Activated T-helper 1 cell treated with anti-CD3 and anti-CD28 coated beads, Interleukin-12 subunit alpha, Interleukin-12 subunit beta, Interleukin-2, Interleukin-4 antibody, amounts not matched to agents 30 ng/mL and 10 ng/mL and 1 ng/mL, durations not matched to agents 14 hours and 24 hours and 36 hours (primary cell): ENCODE measurements around the gene FPGS. TPM values are rescaled to one million over a fixed set of nuclear protein-coding genes. Genes with fewer than 3 reads are reported as not detected.

Experiments
- DNase-seq: peaks from one replicate; pipeline ENCODE4 v3.0.0; 2021; ENCODE audit warnings: low spot score
- H3K27ac Mint-ChIP-seq: one replicate; pipeline ENCODE4 v1.8.0; 2021; ENCODE audit warnings: mild to moderate bottlenecking, mixed read lengths
- H3K27me3 Mint-ChIP-seq: one replicate; pipeline ENCODE4 v1.8.0; 2022; ENCODE audit warnings: mild to moderate bottlenecking, moderate library complexity, mixed read lengths; ENCODE audit not compliant: insufficient read depth
- H3K36me3 Mint-ChIP-seq: one replicate; pipeline ENCODE4 v1.8.0; 2021; ENCODE audit warnings: low read depth, mixed read lengths
- H3K4me1 Mint-ChIP-seq: one replicate; pipeline ENCODE4 v1.8.0; 2021; ENCODE audit warnings: low read depth, mixed read lengths
- H3K4me3 Mint-ChIP-seq: one replicate; pipeline ENCODE4 v1.8.0; 2021; ENCODE audit warnings: mild to moderate bottlenecking, moderate library complexity, mixed read lengths
- H3K9me3 Mint-ChIP-seq: one replicate; pipeline ENCODE4 v1.8.0; 2021; ENCODE audit warnings: mixed read lengths
- intact Hi-C: fragments of 100-400 bp; cut with micrococcal nuclease; formaldehyde crosslinking; loops from one replicate; pipeline ENCODE4 v1.15.1; 2024
- total RNA-seq: library from RNA; stranded (reverse); gene quantifications from 2 replicates; pipeline ENCODE4 v1.2.3, GENCODE V29; 2022

FPGS gene
- total RNA-seq, 1 donor from 2014 or later = 130 TPM

DNA sequence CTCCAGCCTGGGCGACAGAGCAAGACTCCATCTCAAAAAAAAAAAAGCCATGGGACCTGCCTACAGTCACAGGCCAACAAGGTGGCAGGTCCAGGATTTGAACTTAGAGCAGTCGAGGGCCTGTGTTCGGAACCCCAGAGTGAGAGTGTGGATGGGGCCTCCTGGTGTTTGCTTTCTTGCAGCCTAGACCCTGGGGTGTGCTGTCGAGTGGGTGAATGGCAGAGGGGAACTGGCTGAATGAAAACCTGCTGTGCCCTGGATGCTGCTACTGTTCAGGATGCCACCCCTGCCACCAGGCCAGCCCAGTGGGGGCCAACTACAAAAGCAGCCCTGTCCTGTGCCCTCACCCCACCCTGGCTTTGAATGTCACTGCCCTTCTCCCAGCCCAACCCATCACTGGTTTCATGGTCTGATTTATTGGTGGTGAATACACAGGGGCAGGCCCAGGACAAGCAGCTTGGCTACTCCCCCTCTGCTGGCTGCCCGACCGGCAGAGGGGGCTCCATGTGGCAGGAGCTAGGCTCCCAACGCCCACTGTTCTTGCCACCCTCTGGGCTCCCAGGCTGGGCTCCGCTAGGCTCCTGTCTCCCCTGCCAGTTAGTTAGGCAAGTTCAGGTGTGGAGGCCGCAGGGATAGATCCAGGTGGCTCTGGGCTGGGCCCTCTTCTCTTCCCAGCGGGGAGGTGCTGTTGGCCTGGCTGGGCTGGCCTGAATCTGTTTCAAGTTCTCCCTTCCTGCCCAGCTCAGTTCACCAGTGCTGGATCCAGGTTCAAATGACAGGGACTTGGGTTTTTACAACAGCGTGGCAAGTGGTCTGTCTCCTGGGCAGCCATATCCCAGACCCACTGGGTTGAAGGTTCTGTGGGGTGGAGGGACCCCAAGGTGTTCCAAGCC lies 12.2 kb downstream of the FPGS start:
- H3K4me1 Mint-ChIP-seq = no peaks in the 10 kb centered on the region
- no peaks in the 10 kb centered on the region for H3K9me3 Mint-ChIP-seq
- H3K27me3 Mint-ChIP-seq = no peaks in the 10 kb centered on the region
- H3K27ac Mint-ChIP-seq = no peak overlapping the region
- no peak overlapping the region for H3K4me3 Mint-ChIP-seq
- DNase-seq = no peak
- peaks cover 16% of the 10 kb centered on the region for H3K36me3 Mint-ChIP-seq
- intact Hi-C loops = no loop called here

GRCh38 chr9:127815512-127816361 lies 13.1 kb downstream of the FPGS start:
- Mint-ChIP-seq H3K9me3 (no peaks in the 10 kb centered on the region), H3K4me1 (no peaks in the 10 kb centered on the region), H3K4me3 (no peak overlapping the region), H3K27ac (no peak overlapping the region), H3K27me3 (no peaks in the 10 kb centered on the region), H3K36me3 (peaks cover 14% of the 10 kb centered on the region)
- intact Hi-C loops = no loop called here
- DNase-seq = no peak

DNA sequence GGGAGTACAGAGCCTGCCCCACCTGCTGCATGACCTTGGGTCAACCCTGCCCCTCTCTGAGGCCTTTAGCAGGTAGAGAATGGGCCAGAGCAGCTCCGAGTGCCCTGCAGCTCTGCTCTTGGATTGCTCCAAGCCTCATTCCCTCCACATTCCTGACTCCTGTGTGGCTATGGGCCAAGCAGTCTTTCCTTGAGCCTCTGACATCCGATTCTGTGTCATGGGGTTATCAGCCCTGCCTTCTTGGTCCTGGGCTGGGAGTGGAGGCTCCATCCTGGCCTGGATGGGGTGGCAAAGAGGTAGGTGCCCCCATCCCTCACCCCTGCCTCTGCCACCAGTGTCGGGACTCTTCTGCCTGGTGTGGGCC lies 13.7 kb downstream of the FPGS start:
- Mint-ChIP-seq H3K9me3 (no peaks in the 10 kb centered on the region), H3K4me3 (no peak overlapping the region)

DNA sequence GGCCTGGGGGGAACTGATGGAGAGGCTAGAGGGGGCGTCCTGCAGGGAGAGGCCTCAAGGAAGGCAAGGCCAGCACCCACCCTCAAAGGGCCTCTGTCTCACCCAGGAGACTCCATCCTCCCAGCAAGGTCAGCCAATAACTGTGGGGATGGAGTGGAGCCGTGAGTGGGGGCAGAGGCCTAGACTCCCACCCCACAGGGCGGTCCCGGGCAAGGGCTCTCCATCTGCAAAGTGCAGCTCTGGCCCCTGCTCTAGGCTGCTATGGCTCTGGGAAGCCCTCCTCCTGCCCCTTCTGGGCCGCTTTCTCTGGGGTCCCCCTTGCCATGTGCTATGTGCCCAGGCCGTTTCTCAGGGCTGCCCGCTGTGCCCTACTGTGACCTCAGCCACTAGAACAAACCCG lies 14.0 kb downstream of the FPGS start:
- Mint-ChIP-seq H3K27me3 (no peaks in the 10 kb centered on the region), H3K4me3 (no peak overlapping the region), H3K27ac (no peak overlapping the region), H3K36me3 (peaks cover 15% of the 10 kb centered on the region), H3K9me3 (no peaks in the 10 kb centered on the region), H3K4me1 (no peaks in the 10 kb centered on the region)
- DNase-seq = no peak
- intact Hi-C loops = no loop called here

More for the DNA sequence above, 13.7 kb downstream of the FPGS start:
- intact Hi-C loops = no loop called here
- no peak for DNase-seq
- H3K36me3 Mint-ChIP-seq = peaks cover 16% of the 10 kb centered on the region
- H3K27ac Mint-ChIP-seq = no peak overlapping the region
- H3K4me1 Mint-ChIP-seq = no peaks in the 10 kb centered on the region
- H3K27me3 Mint-ChIP-seq = no peaks in the 10 kb centered on the region

- H3K36me3 Mint-ChIP-seq = peaks cover 14% of the 10 kb centered on the region
- no peaks in the 10 kb centered on the region for H3K27me3 Mint-ChIP-seq
- intact Hi-C loops = no loop called here
- no peak overlapping the region for H3K4me3 Mint-ChIP-seq
- H3K9me3 Mint-ChIP-seq = no peaks in the 10 kb centered on the region
- no peak for DNase-seq
- H3K4me1 Mint-ChIP-seq = no peaks in the 10 kb centered on the region
- H3K27ac Mint-ChIP-seq = no peak overlapping the region
Measured at GRCh38 chr9:127817881-127818434, 15.3 kb downstream of the FPGS start.

- Mint-ChIP-seq H3K9me3 (no peaks in the 10 kb centered on the region), H3K27me3 (no peaks in the 10 kb centered on the region)
- intact Hi-C loops = no loop called here
Measured at GRCh38 chr9:127818574-127818973, 15.9 kb downstream of the FPGS start.

DNA sequence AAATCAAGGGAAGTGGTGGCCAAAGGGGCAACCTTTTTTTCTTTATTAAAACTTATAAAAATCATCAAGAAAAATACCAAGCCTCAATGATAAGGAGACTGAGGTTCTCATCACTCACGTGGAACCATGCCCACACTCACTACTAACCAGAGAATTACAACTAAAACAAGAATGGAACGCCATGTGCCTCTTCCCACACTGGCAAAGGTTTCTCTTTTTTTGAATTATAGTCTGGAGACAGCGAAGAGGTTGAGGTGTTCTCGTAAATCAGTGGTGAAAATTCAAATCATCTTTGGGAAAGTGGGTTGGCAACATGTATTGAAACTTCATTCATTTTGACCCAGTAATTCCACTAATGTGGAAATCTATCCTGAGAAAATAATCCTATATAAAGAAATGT lies 19.4 kb downstream of the FPGS start:
- H3K4me1 Mint-ChIP-seq = no peaks in the 10 kb centered on the region
- H3K9me3 Mint-ChIP-seq = no peaks in the 10 kb centered on the region
- H3K27me3 Mint-ChIP-seq = no peaks in the 10 kb centered on the region
- no peak overlapping the region for H3K27ac Mint-ChIP-seq
- H3K36me3 Mint-ChIP-seq = peaks cover 17% of the 10 kb centered on the region
- no peak overlapping the region for H3K4me3 Mint-ChIP-seq
- no peak for DNase-seq
- intact Hi-C loops = no loop called here

More at GRCh38 chr9:127818574-127818973, 15.9 kb downstream of the FPGS start:
- Mint-ChIP-seq H3K36me3 (peaks cover 14% of the 10 kb centered on the region), H3K27ac (no peak overlapping the region), H3K4me3 (no peak overlapping the region), H3K4me1 (no peaks in the 10 kb centered on the region)
- DNase-seq = no peak

GRCh38 chr9:127825319-127826051 lies 22.8 kb downstream of the FPGS start:
- H3K27me3 Mint-ChIP-seq = no peaks in the 10 kb centered on the region
- peaks cover 6% of the 10 kb centered on the region for H3K36me3 Mint-ChIP-seq
- H3K9me3 Mint-ChIP-seq = no peaks in the 10 kb centered on the region
- no peaks in the 10 kb centered on the region for H3K4me1 Mint-ChIP-seq
- no peak overlapping the region for H3K4me3 Mint-ChIP-seq
- intact Hi-C loops = no loop called here
- no peak for DNase-seq
- no peak overlapping the region for H3K27ac Mint-ChIP-seq

DNA sequence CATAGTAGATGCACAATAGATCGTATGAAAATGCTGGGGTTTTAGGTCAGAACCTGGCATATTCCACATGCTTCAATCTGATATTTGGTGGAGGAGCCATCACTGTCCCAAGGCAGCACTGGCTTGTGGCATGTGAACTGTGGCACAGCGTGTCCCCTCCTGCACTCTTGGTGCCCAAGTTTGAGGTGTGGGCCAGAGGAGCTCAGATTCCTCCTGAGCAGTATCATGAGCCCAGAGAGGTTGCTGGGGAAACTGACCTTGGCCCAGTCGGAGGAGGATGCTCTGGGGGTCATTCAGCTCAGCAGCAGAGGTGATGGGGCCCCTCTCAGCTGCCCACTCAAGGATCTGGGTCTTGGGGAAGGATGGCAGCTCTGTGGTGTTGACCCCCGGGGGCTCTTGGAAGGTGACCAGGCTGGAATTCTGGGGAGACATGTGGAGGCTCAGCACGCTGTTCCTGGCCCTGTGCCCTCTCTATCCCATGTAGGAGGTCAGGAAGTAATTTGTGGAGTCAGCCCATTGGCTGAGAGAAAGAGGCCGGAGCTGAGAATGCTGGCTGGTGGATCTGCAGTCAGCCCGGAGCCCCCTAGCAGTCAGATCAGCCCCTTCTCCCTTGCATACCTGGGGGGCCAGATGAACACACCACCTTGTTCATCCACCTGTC lies 23.7 kb downstream of the FPGS start:
- H3K4me1 Mint-ChIP-seq = no peaks in the 10 kb centered on the region
- peak overlapping the region; percentile 42 for H3K27ac Mint-ChIP-seq
- H3K9me3 Mint-ChIP-seq = no peaks in the 10 kb centered on the region
- DNase-seq = no peak
- H3K27me3 Mint-ChIP-seq = no peaks in the 10 kb centered on the region
- H3K4me3 Mint-ChIP-seq = no peak overlapping the region
- intact Hi-C loops = no loop called here
- peaks cover 4% of the 10 kb centered on the region for H3K36me3 Mint-ChIP-seq

DNA sequence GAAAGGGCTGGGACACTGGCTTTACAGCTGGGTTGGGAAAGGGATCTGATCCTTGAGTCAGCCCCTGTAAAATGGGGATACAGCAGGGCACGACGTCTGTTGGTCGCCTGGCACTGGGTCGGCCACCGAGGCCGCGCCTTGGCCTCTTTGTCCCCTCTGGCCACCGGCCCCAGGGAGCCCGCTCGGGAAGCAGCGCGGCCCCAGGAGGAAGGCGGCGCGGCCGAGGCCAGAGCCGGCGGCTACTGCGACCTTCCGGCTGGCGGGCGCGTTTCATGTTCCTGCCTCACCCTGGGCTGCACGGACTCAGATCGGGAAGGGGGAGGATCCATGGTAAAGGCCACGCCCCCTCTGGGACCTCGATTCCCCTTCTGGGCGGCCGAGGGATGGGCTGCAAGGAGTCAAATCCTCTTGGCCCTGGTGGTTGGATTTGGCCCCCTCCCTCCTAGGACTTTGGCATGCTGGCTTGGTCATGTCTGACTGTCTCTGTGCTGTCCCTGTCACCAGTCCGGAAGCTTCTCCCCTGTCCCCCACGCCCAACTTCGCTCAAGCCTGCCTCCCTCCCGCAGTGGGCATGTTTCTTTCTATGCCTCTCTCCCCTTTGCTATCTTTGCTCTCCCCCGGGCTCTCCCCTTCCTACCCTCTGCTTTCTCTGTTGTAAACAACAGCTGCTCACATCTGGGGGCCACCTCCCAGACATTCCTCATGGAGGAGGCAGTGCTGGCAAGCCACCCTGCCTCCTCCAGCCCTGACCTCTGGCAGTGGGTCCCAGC lies 25.8 kb downstream of the FPGS start:
- Mint-ChIP-seq H3K4me3 (no peak overlapping the region), H3K27ac (peak overlapping the region; percentile 58), H3K4me1 (peaks cover 5% of the 10 kb centered on the region), H3K36me3 (peaks cover 4% of the 10 kb centered on the region), H3K9me3 (no peaks in the 10 kb centered on the region), H3K27me3 (no peaks in the 10 kb centered on the region)
- no peak for DNase-seq
- intact Hi-C loops = no loop called here

DNA sequence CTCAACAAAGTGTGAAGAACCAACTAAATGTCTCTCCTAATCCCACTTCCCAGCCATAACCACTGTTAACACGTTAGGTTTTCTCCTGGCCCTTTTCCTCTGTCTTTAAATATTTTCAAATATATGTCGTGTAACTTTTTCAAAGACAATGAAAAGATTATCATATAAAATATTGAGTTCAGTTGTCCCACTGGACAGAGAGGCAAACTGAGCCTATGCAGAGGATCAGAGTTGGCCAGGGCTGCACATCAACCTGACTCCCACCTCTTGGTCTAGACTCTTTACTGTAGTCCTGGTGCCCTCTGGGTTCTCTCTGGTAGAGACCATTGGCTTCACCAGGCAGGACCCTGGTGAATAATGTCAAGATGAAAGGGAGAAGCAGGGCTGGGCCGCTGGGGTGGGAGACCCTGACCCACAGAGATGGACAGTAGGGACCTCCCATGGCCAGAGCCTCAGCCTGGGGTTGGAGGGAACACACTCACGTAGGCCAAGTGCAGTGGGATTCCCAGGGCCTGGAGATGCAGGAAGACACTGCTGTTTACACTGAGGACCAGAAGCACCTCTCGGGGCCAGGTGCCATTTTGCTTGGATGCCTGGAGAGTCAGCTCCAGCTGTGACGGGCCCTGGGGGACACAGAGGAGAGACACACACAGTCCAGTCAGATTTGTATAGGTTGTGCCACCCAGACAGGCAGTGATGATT lies 26.7 kb downstream of the FPGS start:
- Mint-ChIP-seq H3K27ac (no peak overlapping the region), H3K4me3 (no peak overlapping the region), H3K9me3 (no peaks in the 10 kb centered on the region), H3K27me3 (no peaks in the 10 kb centered on the region), H3K36me3 (peaks cover 1% of the 10 kb centered on the region), H3K4me1 (peaks cover 5% of the 10 kb centered on the region)
- no peak for DNase-seq
- intact Hi-C loops = no loop called here
